IPS-NIHi7 (cell line): ENCODE measurements around the gene ZNF836.
A peak's percentile ranks its signal among the peaks of the same experiment; 100 is the strongest.
"Not testable (repeated sequence)": the region's sequence is repeated elsewhere in the genome, so short reads cannot be mapped to it uniquely, and the experiment has no call there.

Experiments used
- DNase-seq: peaks from one replicate; pipeline ENCODE4 v3.0.0; 2012; ENCODE audit warnings: mixed read lengths; ENCODE audit errors: extremely low spot score

ZNF836 gene

DNA sequence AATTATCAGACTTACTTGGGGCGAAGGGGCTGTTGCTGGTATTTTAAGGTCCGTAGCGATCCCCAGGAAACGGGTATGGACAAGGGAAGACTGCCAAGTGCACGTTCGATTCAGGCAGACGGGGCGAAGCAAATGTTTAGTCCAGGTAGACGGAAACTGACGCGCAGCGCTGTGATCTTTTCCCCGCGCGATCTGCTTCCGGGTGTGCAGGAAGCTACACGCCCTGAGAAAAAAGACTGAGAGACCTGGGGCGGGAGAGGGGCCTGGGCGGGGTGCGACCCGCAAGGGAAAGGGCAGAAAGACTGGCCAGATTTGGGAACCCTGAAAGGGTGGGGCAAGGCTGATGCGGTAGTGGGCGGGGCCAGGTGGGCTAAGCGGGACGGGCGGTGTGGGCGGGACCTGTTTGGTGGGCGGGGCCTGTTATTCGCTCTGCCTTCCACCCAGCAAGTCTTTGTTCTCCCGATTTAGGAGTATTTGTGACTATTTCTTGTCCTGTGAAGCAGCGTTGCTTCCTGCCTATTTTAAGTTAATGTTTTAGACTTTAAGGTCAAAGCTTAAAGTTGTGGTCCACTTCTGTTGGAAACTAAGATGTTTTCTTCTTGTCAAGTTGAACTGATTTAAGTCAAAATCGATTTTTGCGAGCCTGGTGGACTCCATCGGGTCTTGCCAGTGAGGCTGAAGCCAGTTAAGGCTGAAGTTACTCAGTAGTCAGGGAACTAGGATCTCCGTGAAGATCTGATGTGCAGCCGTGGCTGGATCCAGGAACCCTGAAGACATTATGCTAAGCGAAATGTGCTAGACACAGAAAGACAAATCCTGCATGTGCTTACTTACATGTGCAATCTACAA lies at the start of gene ZNF836:
Gene ZNF836 (minus strand): TSS at position 301 of the 849 bp plus-strand sequence. CDS start 3,549 bp downstream, outside the sequence.
- DNase-seq: peak; percentile 97

DNA sequence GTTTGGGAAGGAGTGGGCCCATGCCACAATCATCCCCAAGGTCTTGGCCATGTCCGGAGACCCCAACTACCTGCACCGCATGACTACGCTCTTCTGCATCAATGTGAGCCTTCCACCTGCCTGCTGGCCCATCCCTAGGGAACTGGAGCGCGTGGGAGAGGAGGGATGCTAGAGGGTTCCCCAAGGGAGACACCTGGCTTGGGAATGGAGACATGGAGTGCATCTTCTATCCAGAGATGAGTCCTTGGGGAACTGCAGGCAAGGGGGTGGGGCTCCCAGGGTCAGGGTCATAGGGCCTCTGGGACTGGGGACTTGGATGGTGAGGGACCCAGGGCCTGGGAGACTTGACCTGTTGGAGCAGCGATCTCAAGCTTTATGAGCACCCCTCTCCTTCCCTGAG lies 49.6 kb upstream of the ZNF836 start:
- DNase-seq: no peak

DNA sequence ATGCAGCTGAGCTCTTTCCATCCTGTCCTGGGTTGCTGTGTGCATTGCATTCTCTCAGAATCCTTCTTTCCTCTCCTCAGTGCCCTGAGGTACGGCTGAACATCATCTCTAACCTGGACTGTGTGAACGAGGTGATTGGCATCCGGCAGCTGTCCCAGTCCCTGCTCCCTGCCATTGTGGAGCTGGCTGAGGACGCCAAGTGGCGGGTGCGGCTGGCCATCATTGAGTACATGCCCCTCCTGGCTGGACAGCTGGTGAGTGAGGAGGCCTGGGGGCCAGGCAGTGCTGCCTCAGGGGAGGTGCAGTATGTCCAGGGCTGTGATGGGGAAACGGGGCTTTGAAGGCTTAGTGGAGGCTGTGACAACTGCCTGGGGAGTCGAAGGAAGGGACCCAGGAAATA lies 48.2 kb upstream of the ZNF836 start:
- DNase-seq: no peak

DNA sequence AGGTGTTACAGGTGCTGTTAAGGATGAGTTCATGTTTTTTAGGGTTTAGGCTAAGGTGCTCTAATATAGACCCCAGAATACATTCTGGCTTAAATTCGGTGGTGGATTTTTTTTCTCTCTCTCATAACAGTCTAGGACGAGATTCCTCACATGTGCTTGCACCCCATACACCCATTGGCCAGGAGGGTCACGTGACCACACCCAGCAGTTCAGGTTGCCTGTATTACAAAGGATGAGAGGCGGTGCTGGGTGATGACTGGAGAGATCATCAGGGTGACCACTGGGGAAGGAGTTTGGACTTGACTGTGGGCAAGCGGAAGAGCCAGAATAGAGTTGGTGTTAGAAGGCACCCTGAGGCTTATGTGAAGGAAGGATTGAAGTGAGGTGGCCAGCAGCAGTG lies 46.2 kb upstream of the ZNF836 start:
- no peak for DNase-seq

DNA sequence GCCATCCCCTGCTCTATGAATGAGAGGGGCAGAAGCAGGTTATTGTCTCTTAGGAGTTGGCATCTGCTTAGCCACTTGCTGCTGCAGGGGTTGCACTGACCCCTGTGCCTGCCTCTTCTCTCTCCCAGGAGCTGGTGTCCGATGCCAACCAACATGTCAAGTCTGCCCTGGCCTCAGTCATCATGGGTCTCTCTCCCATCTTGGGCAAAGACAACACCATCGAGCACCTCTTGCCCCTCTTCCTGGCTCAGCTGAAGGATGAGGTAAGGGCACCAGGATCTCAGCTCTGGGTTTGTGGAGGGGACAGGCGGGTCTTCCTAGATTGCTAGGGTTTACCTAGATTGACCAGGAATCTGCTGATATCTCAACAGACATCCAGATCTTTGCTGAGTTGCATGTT lies 45.0 kb upstream of the ZNF836 start:
- DNase-seq: no peak

DNA sequence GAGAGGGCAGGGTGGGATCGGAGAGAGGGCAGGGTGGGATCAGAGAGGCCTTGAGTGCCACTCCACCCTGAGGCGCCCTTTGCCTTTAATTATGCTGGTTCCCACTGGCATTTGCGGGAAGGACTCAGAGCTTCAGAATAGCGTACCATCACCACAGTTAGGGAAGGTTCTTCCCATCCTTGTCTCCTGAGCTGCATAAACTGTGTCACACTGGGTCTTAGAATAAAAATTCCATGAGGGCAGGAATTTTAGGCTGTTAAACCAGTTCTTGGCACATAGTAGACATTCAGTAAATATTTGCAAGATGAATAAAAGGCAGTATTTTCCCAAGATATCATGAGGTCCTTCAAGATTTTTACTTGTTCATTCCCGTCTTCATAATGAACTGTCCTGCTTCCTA lies 42.8 kb upstream of the ZNF836 start:
- DNase-seq: no peak

DNA sequence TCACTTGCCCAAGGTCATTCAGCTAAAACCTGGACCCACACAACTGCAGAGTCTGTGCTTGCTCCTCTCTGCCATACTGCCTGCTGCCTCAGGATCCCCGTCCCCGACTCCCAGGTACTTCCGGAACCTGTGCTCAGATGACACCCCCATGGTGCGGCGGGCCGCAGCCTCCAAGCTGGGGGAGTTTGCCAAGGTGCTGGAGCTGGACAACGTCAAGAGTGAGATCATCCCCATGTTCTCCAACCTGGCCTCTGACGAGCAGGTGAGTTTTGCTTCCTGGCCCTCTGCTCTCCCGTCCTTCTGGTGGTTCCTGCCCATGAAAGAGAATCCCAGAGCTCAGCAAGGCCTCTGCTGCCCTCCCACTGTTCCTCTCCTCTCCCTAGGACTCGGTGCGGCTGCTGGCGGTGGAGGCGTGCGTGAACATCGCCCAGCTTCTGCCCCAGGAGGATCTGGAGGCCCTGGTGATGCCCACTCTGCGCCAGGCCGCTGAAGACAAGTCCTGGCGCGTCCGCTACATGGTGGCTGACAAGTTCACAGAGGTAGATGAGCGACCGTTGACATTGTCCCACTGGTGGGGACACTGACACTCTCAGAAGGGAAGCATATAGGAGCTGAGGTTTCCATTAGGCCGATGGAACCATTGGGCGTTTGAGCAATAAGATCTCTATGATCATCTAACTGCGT lies 41.3 kb upstream of the ZNF836 start:
- DNase-seq: no peak

DNA sequence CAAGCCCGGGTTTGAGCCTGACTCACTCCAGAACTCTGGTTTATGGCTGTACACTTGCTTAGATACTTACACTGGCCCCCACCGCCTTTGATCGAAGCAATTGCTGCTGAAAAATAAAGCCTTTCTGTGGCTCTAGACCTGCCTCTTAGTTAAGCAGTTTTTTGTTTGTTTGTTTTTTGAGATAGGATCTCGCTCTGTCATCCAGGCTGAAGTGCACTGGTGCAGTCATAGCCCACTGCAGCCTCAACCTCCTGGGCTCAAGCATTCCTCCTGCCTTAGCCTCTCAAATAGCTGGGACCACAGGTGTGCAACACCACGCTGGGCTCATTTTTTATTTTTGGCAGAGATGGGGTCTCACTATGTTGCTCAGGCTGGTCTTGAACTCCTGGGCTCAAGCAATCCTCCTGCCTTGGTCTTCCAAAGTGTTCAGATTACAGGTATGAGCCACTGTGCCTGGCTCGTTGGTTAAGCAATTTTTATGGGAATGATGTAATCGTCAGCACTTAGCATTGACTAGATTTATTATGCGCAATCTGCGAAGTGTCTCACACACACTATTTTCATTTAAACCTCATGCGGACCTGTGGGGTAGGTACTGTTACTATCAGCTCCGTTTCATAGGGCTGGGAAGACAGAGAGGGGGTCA lies 40.6 kb upstream of the ZNF836 start:
- no peak for DNase-seq

DNA sequence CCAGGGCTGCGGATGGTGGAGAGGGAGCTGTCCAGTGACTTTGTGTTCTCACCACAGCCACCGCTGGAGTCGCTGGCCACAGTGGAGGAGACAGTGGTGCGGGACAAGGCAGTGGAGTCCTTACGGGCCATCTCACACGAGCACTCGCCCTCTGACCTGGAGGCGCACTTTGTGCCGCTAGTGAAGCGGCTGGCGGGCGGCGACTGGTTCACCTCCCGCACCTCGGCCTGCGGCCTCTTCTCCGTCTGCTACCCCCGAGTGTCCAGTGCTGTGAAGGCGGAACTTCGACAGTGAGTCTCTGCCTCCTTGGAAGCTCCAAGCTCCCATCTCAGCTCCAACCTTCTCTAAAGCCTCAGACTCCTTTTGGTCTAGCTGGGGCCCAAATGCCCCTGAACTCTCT lies 39.8 kb upstream of the ZNF836 start:
- no peak for DNase-seq

DNA sequence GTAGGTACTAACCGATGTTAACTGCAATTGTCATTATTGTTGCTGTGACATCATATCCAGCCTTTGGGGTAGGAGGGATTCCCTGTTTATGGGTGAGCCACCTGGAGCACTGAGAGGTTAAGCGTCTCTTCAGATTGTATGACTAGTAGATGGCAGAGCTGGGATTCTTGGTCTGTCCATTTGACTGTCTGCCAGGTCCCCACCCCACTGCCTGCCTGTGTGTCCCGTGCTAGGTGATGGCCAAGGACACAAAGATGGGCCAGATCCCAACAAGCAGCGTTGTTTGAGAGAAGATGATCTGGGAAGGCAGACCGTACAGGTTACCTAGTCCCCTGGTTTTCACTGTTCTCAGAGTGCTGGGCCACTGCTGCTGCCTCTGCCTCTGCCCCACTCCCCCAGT lies 35.1 kb upstream of the ZNF836 start:
- no peak for DNase-seq

DNA sequence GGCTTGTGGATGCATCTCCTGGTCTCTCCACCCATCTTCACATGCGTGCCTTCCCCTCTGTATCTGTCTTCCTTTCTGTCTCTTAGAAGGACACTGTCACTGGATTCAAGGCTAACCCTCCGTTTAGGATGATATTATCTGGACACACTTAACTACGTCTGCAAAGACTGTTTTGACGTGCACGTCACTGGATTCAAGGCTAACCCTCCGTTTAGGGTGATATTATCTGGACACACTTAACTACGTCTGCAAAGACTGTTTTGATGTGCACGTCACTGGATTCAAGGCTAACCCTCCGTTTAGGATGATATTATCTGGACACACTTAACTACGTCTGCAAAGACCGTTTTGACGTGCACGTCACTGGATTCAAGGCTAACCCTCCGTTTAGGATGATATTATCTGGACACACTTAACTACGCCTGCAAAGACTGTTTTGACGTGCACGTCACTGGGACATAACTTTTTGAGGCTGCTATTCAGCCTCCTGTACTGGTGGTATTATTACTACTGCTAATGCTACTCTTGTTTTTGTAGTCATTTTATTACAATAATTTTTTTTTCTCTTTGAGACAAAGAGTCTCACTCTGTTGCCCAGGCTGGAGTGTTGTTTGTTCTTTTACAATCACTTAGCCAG lies 29.5 kb upstream of the ZNF836 start:
- not testable (repeated sequence) for DNase-seq

DNA sequence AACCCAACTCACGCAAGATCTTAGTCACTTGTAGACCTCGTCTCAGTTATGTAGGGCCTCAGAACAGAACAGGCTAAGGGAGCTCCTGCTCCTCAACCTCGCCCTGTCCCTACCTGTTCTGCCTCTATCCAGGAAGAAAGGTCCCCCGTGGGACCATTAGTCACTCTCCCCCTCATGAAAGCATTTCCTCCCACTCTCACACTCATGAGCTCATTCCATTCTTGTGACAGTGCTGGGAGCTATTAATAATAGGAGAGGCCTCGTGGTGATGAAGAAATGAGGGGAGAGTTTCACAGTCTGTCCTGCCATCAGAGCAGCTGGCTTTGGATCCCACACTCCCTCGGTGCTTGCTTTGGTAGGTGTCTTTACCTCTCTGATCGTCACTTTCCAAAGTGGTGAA lies 28.6 kb upstream of the ZNF836 start:
- DNase-seq: no peak

DNA sequence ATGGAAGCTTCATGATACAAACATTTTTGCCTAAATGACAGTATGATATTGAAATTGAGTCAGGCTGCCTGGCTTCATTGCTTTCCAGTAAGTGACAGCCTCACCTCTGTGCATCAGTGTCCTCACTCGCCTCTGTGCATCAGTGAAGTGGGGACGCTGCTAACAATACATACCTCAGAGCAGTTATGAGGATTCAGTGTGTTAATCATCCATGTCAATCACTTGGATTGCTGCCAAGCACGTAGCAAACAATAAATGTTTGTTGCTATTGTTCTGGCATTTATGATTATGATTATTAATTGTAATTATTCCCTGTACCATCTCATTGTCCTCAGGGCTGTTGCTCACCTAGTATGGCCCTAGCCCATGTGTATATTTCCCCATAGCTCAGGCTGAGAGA lies 27.3 kb upstream of the ZNF836 start:
- DNase-seq: no peak

DNA sequence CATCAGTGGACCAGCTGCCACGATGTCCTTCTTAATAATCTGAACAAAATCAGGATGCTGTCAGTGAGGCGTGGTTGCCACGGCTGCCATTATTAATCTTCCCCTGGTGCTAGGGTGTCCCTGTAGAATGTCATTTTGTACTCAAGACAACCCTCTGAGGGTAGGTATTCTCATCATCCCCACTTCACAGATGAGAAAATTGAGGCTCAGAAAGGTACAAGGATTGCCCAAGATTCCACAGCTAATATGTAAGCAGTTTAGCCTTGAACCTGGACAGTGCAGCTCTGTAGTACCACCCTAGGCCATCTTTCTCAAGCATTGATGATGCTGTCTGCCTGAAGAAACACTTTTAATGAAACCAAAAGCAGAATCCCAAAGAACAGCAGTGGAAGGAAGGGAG lies 26.5 kb upstream of the ZNF836 start:
- no peak for DNase-seq

DNA sequence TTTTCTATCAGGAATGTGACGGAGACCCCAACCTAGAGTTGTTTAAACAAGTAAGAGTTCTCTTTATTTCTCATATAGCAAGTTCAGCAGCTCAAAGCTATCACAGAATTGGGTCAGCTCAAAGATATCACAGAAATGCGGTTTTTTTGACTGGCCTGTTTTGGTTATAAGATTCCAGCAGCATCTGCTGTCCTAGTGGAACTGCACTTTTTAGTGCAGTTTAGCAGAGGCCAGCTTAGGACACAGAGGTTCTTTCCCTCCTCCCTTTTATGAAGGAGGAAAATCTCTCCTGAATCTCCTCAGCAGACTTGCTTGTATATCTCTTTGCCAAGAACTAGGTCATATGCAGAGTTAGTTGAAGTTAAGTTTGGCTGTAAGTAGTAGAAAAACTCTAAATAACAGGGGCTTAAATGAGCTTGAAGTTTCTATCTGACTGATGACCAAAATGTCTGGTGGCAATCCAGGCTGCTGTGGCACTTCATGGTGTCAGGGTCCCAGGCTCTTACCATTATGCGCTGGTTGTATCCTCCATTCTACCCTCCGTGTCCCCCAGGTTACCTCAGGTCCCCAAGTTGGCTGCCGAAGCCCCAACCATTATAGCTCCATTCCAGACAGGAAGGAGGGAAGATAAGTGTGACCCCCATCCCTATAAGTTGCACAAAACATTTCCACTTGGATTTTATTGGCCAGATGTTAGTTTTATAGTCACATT lies 25.0 kb upstream of the ZNF836 start:
- DNase-seq: no peak

DNA sequence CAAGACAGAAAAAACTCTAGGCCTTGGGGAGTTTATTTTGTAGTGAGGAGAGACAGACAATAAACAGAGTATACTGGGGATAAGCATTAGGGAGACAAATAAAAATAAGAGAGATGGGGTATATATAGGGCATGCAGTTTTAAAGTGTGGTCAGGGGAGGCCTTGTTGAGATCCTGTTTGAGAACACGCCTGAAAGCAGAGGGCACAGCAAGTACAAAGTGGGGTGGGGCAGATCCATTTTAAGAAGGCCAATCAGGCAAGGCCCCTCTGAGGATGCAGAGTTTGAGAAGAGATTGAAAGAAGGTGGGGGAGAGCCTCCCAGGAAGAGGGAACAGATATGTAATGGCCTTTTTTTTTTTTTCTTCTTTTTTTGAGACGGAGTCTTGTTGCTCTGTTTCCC lies 20.5 kb upstream of the ZNF836 start:
- no peak for DNase-seq

DNA sequence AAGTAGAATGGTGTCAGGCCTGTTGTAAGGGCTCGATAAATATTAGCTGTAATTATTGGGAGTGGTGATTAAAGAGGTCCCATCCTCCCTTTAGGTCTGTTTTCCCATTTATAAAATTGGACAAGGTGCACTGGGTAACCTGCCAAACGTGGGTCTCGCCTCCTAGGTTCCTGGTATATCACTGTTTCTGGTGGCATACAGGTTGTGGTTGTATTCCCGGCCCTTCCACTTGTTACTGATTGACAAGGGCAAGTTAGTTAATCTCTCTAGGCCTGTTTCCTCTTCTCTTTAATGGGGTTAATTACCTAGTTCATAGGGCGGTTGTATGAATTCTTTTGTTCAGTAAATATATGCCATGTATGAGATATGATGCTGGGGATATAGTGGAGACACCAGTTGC lies 20.0 kb upstream of the ZNF836 start:
- no peak for DNase-seq

DNA sequence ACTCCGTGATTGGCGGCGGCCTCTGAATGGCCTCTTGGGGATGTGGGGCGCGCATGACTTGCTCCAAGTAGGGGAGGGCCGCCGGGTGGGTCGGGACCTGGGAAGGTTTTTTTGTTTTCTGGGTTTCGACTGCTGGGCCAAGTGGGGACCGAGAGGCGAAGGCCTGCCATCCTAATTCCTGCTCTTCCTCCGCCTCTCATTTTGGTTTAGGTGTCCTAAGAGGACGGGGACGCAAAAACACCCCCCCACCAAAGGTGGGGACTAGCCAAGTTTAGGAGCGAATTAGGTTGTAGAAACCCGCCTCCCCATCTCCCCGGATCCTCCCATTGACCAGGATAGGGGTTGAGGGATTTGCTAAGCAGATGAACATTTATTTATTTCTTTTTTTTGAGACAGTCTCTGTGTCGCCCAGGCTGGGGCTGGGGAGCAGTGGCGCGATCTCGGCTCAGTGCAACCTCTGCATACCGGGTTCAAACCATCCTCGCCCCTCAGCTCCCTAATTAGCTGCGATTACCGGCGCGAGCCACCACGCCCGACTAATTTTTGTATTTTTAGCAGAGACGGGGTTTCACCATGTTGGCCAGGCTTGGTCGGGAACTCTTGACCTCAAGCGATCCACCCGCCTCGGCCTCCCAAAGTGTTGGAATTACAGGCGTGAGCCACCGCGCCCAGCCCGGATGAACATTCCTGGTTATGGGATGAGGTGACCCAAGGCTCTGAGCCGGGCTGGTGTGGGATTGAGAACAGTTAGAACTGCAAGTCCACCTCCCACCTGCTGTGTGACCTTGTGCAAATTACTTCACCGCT lies 19.3 kb upstream of the ZNF836 start:
- DNase-seq: no peak

DNA sequence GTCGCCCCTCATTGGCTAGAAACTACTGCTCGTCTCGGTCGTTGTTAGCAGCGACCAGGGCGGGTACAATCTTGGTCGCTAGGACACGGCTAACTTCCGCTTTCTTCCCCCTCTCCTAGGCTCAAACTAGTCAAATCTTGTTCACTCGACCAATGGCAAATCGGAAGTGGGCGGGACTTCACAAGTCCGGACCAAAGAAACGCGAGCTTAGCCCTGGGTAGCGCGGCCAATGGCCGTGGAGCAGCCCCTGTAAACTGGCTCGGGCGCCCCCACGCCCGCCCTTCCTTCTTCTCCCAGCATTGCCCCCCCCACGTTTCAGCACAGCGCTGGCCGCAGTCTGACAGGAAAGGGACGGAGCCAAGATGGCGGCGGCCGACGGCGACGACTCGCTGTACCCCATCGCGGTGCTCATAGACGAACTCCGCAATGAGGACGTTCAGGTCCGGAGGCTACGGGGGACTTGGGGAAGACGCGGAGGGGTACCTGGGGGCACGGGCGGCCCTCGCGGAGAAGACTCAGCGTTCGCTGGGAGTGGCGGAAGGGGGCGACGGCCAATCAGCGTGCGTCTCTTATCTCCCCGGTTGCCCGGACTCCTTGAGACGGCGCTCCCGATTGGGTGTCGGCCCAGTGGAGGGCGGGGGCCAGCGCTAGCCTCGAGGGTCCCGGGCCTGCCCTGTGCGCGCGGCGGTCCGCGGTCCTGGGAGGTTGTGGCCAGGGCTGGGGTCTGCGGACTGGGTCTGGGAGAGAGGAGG lies 18.5 kb upstream of the ZNF836 start, which contains the start of gene PPP2R1A:
Gene PPP2R1A (plus strand): TSS at position 318 of the 752 bp plus-strand sequence. CDS start 45 bp downstream, at position 363.
- DNase-seq: peak; percentile 98
